Choroid plexus epithelial cell (primary cell): ENCODE data around the gene OVCH2.

Experiments
- DNase-seq: peaks from one replicate; pipeline ENCODE4 v3.0.0-alpha.2; 2010; ENCODE audit warnings: low read depth
- H3K4me3 ChIP-seq: 2 replicates; pipeline ENCODE4 v1.5.1; 2011; ENCODE audit warnings: low read depth, mild to moderate bottlenecking, control low read depth, low read length, moderate library complexity
- TF ChIP-seq, protein P1 (sequence below): conservative IDR thresholded peaks from 2 replicates; pipeline ENCODE4 v1.5.1; 2011; ENCODE audit warnings: low read depth, mild to moderate bottlenecking, control low read depth, inconsistent platforms, low read length, moderate library complexity

OVCH2 gene

DNA sequence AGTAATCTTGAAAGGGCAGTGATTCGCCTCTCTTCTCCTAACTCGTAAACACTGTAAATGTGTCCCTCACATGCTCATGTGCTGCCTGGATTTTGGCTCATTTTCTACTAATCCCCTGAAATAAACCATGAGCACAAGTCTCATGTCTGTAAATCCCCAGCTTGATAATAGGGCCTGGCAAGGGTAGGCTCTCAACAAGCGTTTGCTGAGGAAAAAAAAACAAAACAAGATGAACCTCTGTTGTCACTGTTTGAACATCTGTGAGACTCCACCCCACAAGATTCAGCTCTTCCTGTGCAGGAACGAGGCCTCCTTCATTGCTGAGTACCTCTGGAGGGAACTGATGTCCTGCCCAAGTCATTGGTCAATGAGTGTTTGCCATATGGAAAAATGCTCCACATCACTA lies 28.5 kb downstream of the OVCH2 start:
- H3K4me3 ChIP-seq = no peak overlapping the region
- peak; percentile 39 for DNase-seq
- TF ChIP-seq, protein P1, sequence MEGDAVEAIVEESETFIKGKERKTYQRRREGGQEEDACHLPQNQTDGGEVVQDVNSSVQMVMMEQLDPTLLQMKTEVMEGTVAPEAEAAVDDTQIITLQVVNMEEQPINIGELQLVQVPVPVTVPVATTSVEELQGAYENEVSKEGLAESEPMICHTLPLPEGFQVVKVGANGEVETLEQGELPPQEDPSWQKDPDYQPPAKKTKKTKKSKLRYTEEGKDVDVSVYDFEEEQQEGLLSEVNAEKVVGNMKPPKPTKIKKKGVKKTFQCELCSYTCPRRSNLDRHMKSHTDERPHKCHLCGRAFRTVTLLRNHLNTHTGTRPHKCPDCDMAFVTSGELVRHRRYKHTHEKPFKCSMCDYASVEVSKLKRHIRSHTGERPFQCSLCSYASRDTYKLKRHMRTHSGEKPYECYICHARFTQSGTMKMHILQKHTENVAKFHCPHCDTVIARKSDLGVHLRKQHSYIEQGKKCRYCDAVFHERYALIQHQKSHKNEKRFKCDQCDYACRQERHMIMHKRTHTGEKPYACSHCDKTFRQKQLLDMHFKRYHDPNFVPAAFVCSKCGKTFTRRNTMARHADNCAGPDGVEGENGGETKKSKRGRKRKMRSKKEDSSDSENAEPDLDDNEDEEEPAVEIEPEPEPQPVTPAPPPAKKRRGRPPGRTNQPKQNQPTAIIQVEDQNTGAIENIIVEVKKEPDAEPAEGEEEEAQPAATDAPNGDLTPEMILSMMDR = no peak

DNA sequence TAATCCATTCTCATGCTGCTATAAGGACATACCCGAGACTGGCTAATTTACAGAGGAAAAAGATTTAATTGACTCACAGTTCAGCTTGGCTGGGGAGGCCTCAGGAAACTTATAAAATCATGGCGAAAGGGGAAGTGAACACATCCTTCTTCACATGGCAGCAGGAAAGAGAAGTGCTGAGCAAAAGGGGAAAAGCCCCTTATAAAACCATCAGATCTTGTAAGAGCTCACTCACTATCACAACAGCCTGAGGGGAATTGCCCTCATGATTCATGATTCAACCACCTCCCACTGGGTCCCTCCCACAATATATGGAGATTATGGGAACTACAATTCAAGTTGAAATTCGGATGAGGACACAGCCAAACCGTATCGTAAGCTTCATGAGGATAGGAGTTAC lies 29.2 kb downstream of the OVCH2 start:
- no peak overlapping the region for H3K4me3 ChIP-seq
- DNase-seq = peak; percentile 54
- TF ChIP-seq, protein P1 = no peak

DNA sequence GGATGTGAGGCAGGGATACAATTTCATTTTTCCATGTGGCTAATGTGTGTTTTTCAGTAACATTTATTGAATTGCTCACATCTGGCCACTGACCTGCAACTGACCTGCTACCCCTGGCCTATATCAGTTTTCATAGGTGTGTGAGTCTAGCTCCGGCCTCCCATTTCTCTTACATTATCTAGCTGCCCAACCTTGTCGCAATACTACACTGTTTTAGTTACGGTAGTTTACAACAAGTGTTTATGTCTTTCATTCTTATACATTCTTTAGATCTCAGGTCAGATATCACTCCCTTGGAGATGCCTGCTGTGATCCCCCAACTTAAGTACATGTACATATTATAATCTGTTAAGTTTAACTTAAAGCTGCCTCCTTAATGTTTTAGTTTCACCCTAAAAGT lies 30.6 kb downstream of the OVCH2 start:
- H3K4me3 ChIP-seq = no peak overlapping the region
- no peak for DNase-seq
- TF ChIP-seq, protein P1 = no peak

DNA sequence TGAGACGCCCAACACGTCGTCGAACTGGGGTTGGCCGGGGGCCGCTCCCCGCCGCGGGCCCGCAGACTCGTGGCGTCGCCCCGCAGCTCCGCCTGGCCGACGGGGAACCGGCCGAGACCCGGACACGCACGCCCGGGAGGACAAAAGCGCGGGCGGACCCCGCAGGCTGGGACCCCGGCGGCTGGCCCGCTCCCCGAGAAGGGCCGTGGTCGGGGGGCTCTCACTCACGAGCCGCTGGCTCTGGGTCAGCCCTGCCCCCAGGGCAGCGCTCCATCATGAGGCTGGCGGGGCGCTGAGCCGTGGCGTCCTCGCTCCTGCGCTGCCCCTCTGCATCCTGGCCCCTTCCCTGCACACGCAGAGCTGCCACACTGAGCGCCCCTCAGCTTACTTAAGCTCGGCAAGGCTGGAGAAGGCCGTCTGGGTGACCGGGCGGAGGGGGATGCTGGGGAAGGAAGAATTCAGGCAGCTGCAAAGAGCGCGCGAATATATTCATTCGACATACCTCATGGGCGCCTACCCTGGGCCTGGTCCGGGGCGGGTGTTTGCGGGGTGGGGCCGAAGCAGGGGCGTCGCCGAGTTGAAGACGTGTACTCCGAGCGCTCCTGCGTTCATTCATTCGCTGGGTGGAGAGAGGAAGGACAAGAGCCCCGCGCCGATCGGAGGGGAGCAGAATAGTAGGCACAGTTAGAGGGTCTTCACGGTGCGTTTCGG lies 32.4 kb downstream of the OVCH2 start:
- H3K4me3 ChIP-seq = peak overlapping the region; percentile 57
- peak; percentile 43 for DNase-seq
- TF ChIP-seq, protein P1 = no peak

DNA sequence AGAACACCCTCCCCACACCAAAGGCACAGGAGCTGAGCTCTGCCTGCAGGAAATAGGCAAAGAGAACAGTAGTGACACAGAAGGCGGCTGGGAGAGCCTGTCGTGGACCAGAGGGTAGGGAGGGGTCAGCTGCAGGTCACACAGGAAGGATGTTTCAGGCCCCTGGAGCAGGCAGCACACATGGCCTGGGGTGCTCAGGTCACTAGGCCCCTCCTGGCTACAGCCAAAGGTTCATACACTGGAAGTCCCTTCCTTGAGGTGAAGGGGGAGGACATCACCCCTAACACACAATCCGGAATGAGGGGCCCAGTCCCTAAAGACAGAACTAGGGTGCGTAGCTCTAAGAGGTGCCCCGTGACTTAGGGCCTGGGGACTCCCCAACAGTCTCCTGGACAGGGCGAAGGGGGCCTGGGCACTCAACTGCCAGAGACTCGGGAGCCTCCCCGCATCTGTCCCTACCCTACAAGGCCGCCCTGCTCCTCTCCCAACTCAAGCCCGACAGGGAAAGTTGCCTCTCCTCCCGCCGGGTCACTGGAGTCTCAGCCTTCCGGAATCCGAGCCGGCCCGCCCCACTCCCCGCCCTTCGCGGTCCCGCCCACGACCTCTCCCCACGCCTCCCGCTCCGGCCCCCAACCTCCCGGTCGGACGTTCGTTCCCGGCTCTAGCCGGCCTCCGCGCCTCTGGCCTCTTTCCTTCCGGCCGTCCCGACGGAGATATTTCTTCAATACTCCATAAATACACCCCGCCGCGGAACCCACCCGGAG lies 33.1 kb downstream of the OVCH2 start, which contains the start of gene CYB5R2:
Gene CYB5R2 (minus strand): TSS at position 541 of the 764 bp plus-strand sequence. CDS start 675 bp downstream, outside the sequence.
- TF ChIP-seq, protein P1 = no peak
- DNase-seq = peak; percentile 50
- peak within 1 kb of the TSS; percentile 57 for H3K4me3 ChIP-seq

DNA sequence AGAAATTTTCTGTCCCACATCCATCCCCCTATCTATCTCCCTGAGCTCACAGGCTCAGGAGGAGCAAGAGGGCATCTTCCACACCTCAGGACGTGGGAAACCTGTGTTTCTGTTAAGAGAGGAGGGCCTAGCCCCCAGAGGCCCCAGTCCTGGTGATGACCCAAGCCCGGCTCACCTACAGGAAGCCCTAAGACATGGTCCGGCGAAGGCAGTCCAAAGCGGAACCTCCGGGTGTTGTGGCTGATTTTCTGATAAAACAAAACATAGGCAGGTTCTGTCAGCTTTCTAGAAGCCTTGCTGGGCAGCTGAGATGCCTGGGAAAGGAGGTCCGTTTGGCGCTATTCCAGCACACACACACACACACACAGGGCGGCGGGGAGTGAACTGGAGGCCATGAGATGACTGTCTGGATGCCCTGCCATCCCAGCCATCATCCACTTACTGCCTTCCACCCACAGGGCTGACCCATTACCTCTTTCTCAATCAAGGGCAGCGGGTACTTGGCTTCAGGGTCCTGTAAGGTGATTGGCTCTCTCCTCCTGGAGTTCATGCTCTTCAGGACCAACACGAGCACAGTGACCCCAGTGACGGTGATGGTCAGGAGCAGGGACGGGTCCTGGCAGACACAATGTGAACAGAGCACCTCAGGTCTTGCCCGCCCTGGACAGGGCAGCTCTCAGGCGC lies 33.9 kb downstream of the OVCH2 start:
- no peak overlapping the region for H3K4me3 ChIP-seq
- DNase-seq = no peak
- TF ChIP-seq, protein P1 = no peak
